ENCODE data around the gene GFER.

GRCh38 chr16:2003231-2003826 lies 19.3 kb downstream of the GFER start:
- TF ChIP-seq CTCF (optimal IDR thresholded peaks at IDR 0.05 in 1 of 3, IDR thresholded peaks at IDR 0.05 in 1 of 3, conservative IDR thresholded peaks at IDR 0.05 in 1 of 3; ENCODE audit: extremely low read depth in 1 of 3, insufficient read depth in 2 of 3, low read length in 3 of 3) (no peak), EZH2 (IDR thresholded peaks at IDR 0.05; ENCODE audit: low read length) (no peak)

Data from keratinocyte (primary cell).